ENCODE results near the gene TIAM2. TPM values are rescaled to one million over a fixed set of nuclear protein-coding genes. Genes with fewer than 3 reads are reported as not detected.

TIAM2 gene
- total and polyA plus RNA-seq, 10 of the 15 experiments (the other 5 are each of a cell fraction or from before 2014, with no cell fraction given), result 1.1 to 10.5 (median 2.3) TPM

GRCh38 chr6:155260686-155261085 lies 265.6 kb downstream of the TIAM2 start:
- Histone ChIP-seq H2AFZ (ENCODE audit: control insufficient read depth, low read depth, low read length) (no peak overlapping the region), H3K79me2 (ENCODE audit: control insufficient read depth, insufficient read depth, low read length) (no peaks in the 10 kb centered on the region), H3K9ac (ENCODE audit: control insufficient read depth, insufficient read depth, low read length) (no peak overlapping the region), H4K20me1 (ENCODE audit: control insufficient read depth, insufficient read depth) (no peaks in the 10 kb centered on the region), H3K9me3 (replicated peaks; ENCODE audit: control insufficient read depth, insufficient read depth, low read length) (no peaks in the 10 kb centered on the region), H3K4me2 (ENCODE audit: control insufficient read depth, insufficient read depth) (peak overlapping the region; percentile 14; the same call in 1 of the 2 replicates), H3K36me3 (ENCODE audit: control insufficient read depth in 2 of 2, insufficient read depth in 2 of 2, low read length in 1 of 2) (peaks cover 8 to 21% of the 10 kb centered on the region in 2 experiments; a peak in 3 of 4 replicates), H3K4me1 (ENCODE audit: control insufficient read depth, insufficient read depth, low read length) (peaks cover 17% of the 10 kb centered on the region), H3K27me3 (replicated peaks in 1 of 2; ENCODE audit: control insufficient read depth in 2 of 2, insufficient read depth in 2 of 2, low read length in 1 of 2) (no peaks in the 10 kb centered on the region), H3K27ac (ENCODE audit: control insufficient read depth, insufficient read depth) (no peak overlapping the region), H3K4me3 (no peak overlapping the region)
- SMC1A ChIA-PET (ENCODE audit: uncharacterized antibody, unreplicated experiment), result interaction anchor here (1.3 to 3.6 kb wide), 5 partner anchors 10 to 83 kb away, joined by 3 to 15 read pairs (median 10); no protein-coding TSS in a partner anchor
- CTCF ChIA-PET, result interaction anchor here (1.0 to 1.5 kb wide), 4 partner anchors 10 to 83 kb away, joined by 3 to 7 read pairs (median 6); no protein-coding TSS in a partner anchor
- POLR2A ChIA-PET, result interaction anchor here (1.1 kb wide), 1 partner anchor 9 kb away, joined by 3 read pairs; no protein-coding TSS in a partner anchor
- DNase-seq (ENCODE audit: low read depth, low spot score) (peak; percentile 30), FAIRE-seq (no peak), ATAC-seq (peak; percentile 87)
- no TSS peak for BruUV-seq (replicated peaks)
- RAD21 ChIA-PET (ENCODE audit: unreplicated experiment), result interaction anchor here (0.6 to 2.3 kb wide), 4 partner anchors 12 to 82 kb away, joined by 3 to 5 read pairs (median 4); no protein-coding TSS in a partner anchor
- WGBS (ENCODE audit: insufficient coverage, insufficient replicate concordance, low lambda C conversion rate, missing lambda C conversion rate), result 19% methylated on average over 3 of the region's 3 CpGs
- in situ Hi-C loops (cut with MboI), result no loop called here
- intact Hi-C loops (cut with micrococcal nuclease; ENCODE audit: unreplicated experiment), result no loop called here
- TF ChIP-seq PKNOX1 (IDR thresholded peaks at IDR 0.05) (peak; percentile 62), SKIL (IDR thresholded peaks at IDR 0.05; ENCODE audit: low read depth, poor library complexity, severe bottlenecking) (peak; percentile 60), ZNF24 (IDR thresholded peaks at IDR 0.05) (0 out of 2 replicates have a peak, but pooled peaks have one; percentile 16), REST (IDR thresholded peaks at IDR 0.05; ENCODE audit: low read depth, low read length) (no peak), MTA2 (IDR thresholded peaks at IDR 0.05; ENCODE audit: low read depth) (peak; percentile 81), ZBTB11 (CRISPR knock-in tag; IDR thresholded peaks at IDR 0.05) (no peak), SUZ12 (IDR thresholded peaks at IDR 0.05; ENCODE audit: unreplicated experiment) (no peak), ZBTB4 (CRISPR knock-in tag; IDR thresholded peaks at IDR 0.05) (no peak)

Measured in GM12878 (cell line).